ENCODE data around the gene FAT3. TPM values are rescaled to one million over a fixed set of nuclear protein-coding genes. Genes with fewer than 3 reads are reported as not detected.

The FAT3 gene
- total and polyA plus RNA-seq, 2 of the 4 experiments (the other 2 are of a cell fraction): 0.53 to 2.9 TPM

DNA sequence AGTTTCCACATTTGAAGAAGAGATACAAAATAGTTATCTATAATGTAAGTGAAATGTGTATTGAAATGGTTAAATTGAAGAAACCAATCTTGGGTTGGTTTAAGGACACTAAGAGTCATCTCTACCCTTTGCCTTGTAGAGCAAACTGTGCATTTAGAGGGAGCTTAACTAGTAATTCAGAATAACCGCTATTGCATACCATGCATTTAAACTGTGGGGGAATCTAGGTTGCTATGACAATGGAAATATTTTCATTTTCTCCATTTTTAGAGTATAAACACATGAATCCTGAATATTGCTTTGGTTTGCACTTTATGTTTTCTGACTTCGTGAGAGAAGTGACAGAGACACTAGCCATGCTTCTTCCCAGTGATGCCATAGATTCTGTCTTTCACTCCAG is 39.7 kb downstream of the FAT3 start:
- WGBS, 2 experiments (ENCODE audit: extremely low coverage in 2 of 2, insufficient read length in 1 of 2): 100% methylated on average over 1 of the region's 2 CpGs; no CpG with 5 or more reads in 1 of the 2 experiments
- H3K27me3 ChIP-seq (ENCODE audit: control insufficient read depth, insufficient read depth, low read length): no peaks in the 10 kb centered on the region
- no peak overlapping the region for H3K27ac ChIP-seq (ENCODE audit: insufficient read depth, low read length)
- no peak overlapping the region for H2BK15ac ChIP-seq (ENCODE audit: low read depth, low read length)
- no peak overlapping the region for H2AFZ ChIP-seq (replicated peaks; ENCODE audit: low read length, poor library complexity)
- intact Hi-C loops (cut with micrococcal nuclease): no loop called here
- H2BK5ac ChIP-seq (ENCODE audit: low read depth, low read length, poor library complexity, severe bottlenecking): no peak overlapping the region
- no peak overlapping the region for H3K14ac ChIP-seq (replicated peaks; ENCODE audit: low read depth, low read length)
- no peak overlapping the region for H3K9ac ChIP-seq (ENCODE audit: low read depth, low read length)
- no peak overlapping the region for H3K18ac ChIP-seq (ENCODE audit: low read depth, low read length)
- no peak overlapping the region for H4K5ac ChIP-seq (ENCODE audit: low read depth, low read length)
- no peaks in the 10 kb centered on the region; the same call in 1 of the 2 replicates for H3K9me1 ChIP-seq (ENCODE audit: insufficient read depth, low read length)
- no peak overlapping the region for H2BK20ac ChIP-seq (ENCODE audit: low read depth, low read length)
- ATAC-seq (ENCODE audit: low read depth) (no peak), DNase-seq (no peak)
- H3K4me1 ChIP-seq (ENCODE audit: control insufficient read depth, insufficient read depth, low read length): peaks cover 2% of the 10 kb centered on the region; the same call in 1 of the 2 replicates
- POLR2A ChIA-PET (ENCODE audit: unreplicated experiment): no interaction called here
- BruUV-seq (replicated peaks): no TSS peak
- no peaks in the 10 kb centered on the region for H3K79me1 ChIP-seq (ENCODE audit: low read depth in 1 of 2, low read length in 2 of 2)
- no peak for TF ChIP-seq RCOR1 (IDR thresholded peaks at IDR 0.05; ENCODE audit: insufficient replicate concordance, low read length)
- TF ChIP-seq FOS (IDR thresholded peaks at IDR 0.05; ENCODE audit: low read depth, low read length): no peak
- TF ChIP-seq MAFK (IDR thresholded peaks at IDR 0.05; ENCODE audit: low read depth, low read length): no peak
- TF ChIP-seq SMC3 (IDR thresholded peaks at IDR 0.05; ENCODE audit: low read depth, low read length): no peak
- no peak for TF ChIP-seq POLR2A (IDR thresholded peaks at IDR 0.05; ENCODE audit: low read depth, low read length)
- TF ChIP-seq BHLHE40 (IDR thresholded peaks at IDR 0.05; ENCODE audit: low read depth, low read length): no peak
- TF ChIP-seq NFE2L2 (IDR thresholded peaks at IDR 0.05; ENCODE audit: low read depth, low read length): no peak
- TF ChIP-seq, protein P1, sequence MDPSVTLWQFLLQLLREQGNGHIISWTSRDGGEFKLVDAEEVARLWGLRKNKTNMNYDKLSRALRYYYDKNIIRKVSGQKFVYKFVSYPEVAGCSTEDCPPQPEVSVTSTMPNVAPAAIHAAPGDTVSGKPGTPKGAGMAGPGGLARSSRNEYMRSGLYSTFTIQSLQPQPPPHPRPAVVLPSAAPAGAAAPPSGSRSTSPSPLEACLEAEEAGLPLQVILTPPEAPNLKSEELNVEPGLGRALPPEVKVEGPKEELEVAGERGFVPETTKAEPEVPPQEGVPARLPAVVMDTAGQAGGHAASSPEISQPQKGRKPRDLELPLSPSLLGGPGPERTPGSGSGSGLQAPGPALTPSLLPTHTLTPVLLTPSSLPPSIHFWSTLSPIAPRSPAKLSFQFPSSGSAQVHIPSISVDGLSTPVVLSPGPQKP (IDR thresholded peaks at IDR 0.05; ENCODE audit: borderline replicate concordance, low read depth, low read length): no peak
- TF ChIP-seq, protein P2, sequence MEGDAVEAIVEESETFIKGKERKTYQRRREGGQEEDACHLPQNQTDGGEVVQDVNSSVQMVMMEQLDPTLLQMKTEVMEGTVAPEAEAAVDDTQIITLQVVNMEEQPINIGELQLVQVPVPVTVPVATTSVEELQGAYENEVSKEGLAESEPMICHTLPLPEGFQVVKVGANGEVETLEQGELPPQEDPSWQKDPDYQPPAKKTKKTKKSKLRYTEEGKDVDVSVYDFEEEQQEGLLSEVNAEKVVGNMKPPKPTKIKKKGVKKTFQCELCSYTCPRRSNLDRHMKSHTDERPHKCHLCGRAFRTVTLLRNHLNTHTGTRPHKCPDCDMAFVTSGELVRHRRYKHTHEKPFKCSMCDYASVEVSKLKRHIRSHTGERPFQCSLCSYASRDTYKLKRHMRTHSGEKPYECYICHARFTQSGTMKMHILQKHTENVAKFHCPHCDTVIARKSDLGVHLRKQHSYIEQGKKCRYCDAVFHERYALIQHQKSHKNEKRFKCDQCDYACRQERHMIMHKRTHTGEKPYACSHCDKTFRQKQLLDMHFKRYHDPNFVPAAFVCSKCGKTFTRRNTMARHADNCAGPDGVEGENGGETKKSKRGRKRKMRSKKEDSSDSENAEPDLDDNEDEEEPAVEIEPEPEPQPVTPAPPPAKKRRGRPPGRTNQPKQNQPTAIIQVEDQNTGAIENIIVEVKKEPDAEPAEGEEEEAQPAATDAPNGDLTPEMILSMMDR (conservative IDR thresholded peaks at IDR 0.05; ENCODE audit: low read depth, low read length): no peak
- TF ChIP-seq, protein P3, sequence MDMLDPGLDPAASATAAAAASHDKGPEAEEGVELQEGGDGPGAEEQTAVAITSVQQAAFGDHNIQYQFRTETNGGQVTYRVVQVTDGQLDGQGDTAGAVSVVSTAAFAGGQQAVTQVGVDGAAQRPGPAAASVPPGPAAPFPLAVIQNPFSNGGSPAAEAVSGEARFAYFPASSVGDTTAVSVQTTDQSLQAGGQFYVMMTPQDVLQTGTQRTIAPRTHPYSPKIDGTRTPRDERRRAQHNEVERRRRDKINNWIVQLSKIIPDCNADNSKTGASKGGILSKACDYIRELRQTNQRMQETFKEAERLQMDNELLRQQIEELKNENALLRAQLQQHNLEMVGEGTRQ (IDR thresholded peaks at IDR 0.05; ENCODE audit: low read depth, low read length): no peak
- TF ChIP-seq MXI1 (IDR thresholded peaks at IDR 0.05; ENCODE audit: borderline replicate concordance, low read depth, low read length): no peak
- no peak for TF ChIP-seq CHD1 (IDR thresholded peaks at IDR 0.05; ENCODE audit: low read depth, low read length)
- no peak for TF ChIP-seq MAZ (IDR thresholded peaks at IDR 0.05; ENCODE audit: borderline replicate concordance, low read depth, low read length)
- TF ChIP-seq RAD21 (IDR thresholded peaks at IDR 0.05; ENCODE audit: low read length): no peak
- TF ChIP-seq CEBPB (IDR thresholded peaks at IDR 0.05; ENCODE audit: low read depth, low read length): no peak
- no peak overlapping the region for H4K91ac ChIP-seq (ENCODE audit: insufficient read depth, low read depth, low read length)
- H3K4ac ChIP-seq (ENCODE audit: low read depth, low read length): no peak overlapping the region
- H3K56ac ChIP-seq (ENCODE audit: extremely low read depth, insufficient read depth, low read length): no peak overlapping the region
- H3K9me3 ChIP-seq (ENCODE audit: control insufficient read depth, insufficient read depth, low read length): no peaks in the 10 kb centered on the region
- no peak overlapping the region for H2AK5ac ChIP-seq (ENCODE audit: low read depth, low read length)
- CTCF ChIA-PET: no interaction called here
- dilution Hi-C loops (cut with HindIII; ENCODE audit: low sequenced_read_pairs, unreplicated experiment): no loop called here
- in situ Hi-C loops (cut with MboI; ENCODE audit: low sequenced_read_pairs): no loop called here
- no peaks in the 10 kb centered on the region for H4K20me1 ChIP-seq (ENCODE audit: insufficient read depth, low read length)
- H2BK120ac ChIP-seq (ENCODE audit: low read depth, low read length): no peak overlapping the region
- no peak overlapping the region for H3K4me3 ChIP-seq (ENCODE audit: insufficient read depth, low read depth, low read length)
- no peak overlapping the region for H4K8ac ChIP-seq (ENCODE audit: low read depth in 2 of 2, low read length in 2 of 2)
- H3K4me2 ChIP-seq (ENCODE audit: low read depth, low read length): no peak overlapping the region
- H3K36me3 ChIP-seq (ENCODE audit: control insufficient read depth, insufficient read depth, low read length): no peaks in the 10 kb centered on the region
- no peak overlapping the region for H3K23ac ChIP-seq (ENCODE audit: low read depth, low read length)
- H2AK9ac ChIP-seq (replicated peaks; ENCODE audit: low read depth, low read length, poor library complexity): no peak overlapping the region

Measured in IMR-90 (cell line).